H1 (cell line): Measurements from ENCODE around the gene PUSL1. TPM values are rescaled to one million over a fixed set of nuclear protein-coding genes. Genes with fewer than 3 reads are reported as not detected.

Source experiments
- CTCF ChIA-PET: fragments of 300-600 bp; sonication (Branson Sonifier 250); formaldehyde crosslinking; loops from one replicate; lab custom pipeline; 2021; ENCODE audit not compliant: partially characterized antibody; lab: Charles Lee
- POLR2A ChIA-PET: fragments of 300-600 bp; sonication (Branson Sonifier 250); formaldehyde crosslinking; loops from one replicate; lab custom pipeline; 2021; ENCODE audit warnings: inconsistent platforms; ENCODE audit not compliant: partially characterized antibody; lab: Charles Lee
- DNase-seq, 2 experiments: peaks; one replicate each; pipeline versions ENCODE4 v3.0.0 to v3.0.0-alpha.2; 2010 to 2022; ENCODE audit warnings: low spot score in 2 of 2, low read depth in 1 of 2, mixed read lengths in 1 of 2
- FAIRE-seq: peaks from 2 replicates; lab custom pipeline; 2011; peaks lifted over from hg19 to GRCh38; lab: Jason Lieb, UNC
- H2AFZ ChIP-seq: 2 replicates; pipeline ENCODE4 v1.8.1; 2012; ENCODE audit warnings: low read length, inconsistent platforms
- H2AK5ac ChIP-seq: 2 replicates; pipeline ENCODE4 v1.6.1; 2013; ENCODE audit warnings: low read depth, low read length
- H2BK120ac ChIP-seq: replicated peaks from 2 replicates; pipeline ENCODE3; 2013; ENCODE audit warnings: low read depth, low read length, inconsistent platforms
- H2BK12ac ChIP-seq: 2 replicates; pipeline ENCODE4 v1.6.1; 2013; ENCODE audit warnings: low read depth, low read length
- H2BK15ac ChIP-seq: 2 replicates; pipeline ENCODE4 v1.6.1; 2013; ENCODE audit warnings: low read length
- H2BK20ac ChIP-seq: 2 replicates; pipeline ENCODE4 v1.6.1; 2013; ENCODE audit warnings: low read length
- H2BK5ac ChIP-seq: 2 replicates; pipeline ENCODE4 v1.6.1; 2013; ENCODE audit warnings: low read depth, low read length
- H3K14ac ChIP-seq: 2 replicates; pipeline ENCODE4 v1.6.1; 2013; ENCODE audit warnings: inconsistent platforms; ENCODE audit not compliant: insufficient read length
- H3K18ac ChIP-seq: 2 replicates; pipeline ENCODE4 v1.6.1; 2013; ENCODE audit warnings: low read length; ENCODE audit errors: extremely low read depth
- H3K23ac ChIP-seq: 2 replicates; pipeline ENCODE4 v1.6.1; 2013; ENCODE audit warnings: inconsistent platforms; ENCODE audit not compliant: insufficient read length
- H3K23me2 ChIP-seq: 2 replicates; pipeline ENCODE4 v1.6.1; 2013; ENCODE audit warnings: low read depth, low read length
- H3K27ac ChIP-seq: 2 replicates; pipeline ENCODE4 v1.6.1; 2011; ENCODE audit warnings: low read depth, low read length, inconsistent platforms
- H3K27me3 ChIP-seq, 4 experiments: replicated peaks in 1 of 4; 1 replicate in 1 of 4; 2 replicates in 3 of 4; pipeline versions ENCODE4 v1.6.1 to v1.8.1; 2011 to 2013; ENCODE audit warnings: low read length in 3 of 4, mild to moderate bottlenecking in 3 of 4, inconsistent platforms in 2 of 4, mixed read lengths in 2 of 4, moderate library complexity in 1 of 4; ENCODE audit not compliant: control insufficient read depth in 3 of 4, insufficient read depth in 3 of 4; ENCODE audit errors: extremely low read depth in 1 of 4
- H3K36me3 ChIP-seq, 4 experiments: 2 replicates each; pipeline versions ENCODE4 v1.6.1 to v1.8.1; 2011 to 2013; ENCODE audit warnings: mild to moderate bottlenecking in 4 of 4, low read length in 3 of 4, moderate library complexity in 2 of 4, control low read depth in 1 of 4, inconsistent platforms in 1 of 4; ENCODE audit not compliant: insufficient read depth in 4 of 4, control insufficient read depth in 2 of 4
- H3K4ac ChIP-seq: replicated peaks from 2 replicates; pipeline ENCODE3; 2013; ENCODE audit warnings: low read length, low read depth, mixed read lengths, inconsistent platforms; ENCODE audit not compliant: insufficient read length
- H3K4me1 ChIP-seq, 4 experiments: replicated peaks in 1 of 4; 1 replicate in 1 of 4; 2 replicates in 3 of 4; pipeline versions ENCODE4 v1.6.1 to v1.8.1; 2011 to 2013; ENCODE audit warnings: low read length in 3 of 4, inconsistent platforms in 2 of 4, mixed read lengths in 1 of 4; ENCODE audit not compliant: insufficient read depth in 4 of 4, control insufficient read depth in 3 of 4
- H3K4me2 ChIP-seq, 2 experiments: 2 replicates each; pipeline versions ENCODE4 v1.6.1 to v1.8.1; 2011 to 2013; ENCODE audit warnings: low read depth in 2 of 2, low read length in 2 of 2, control low read depth in 1 of 2, inconsistent platforms in 1 of 2, mild to moderate bottlenecking in 1 of 2; ENCODE audit not compliant: insufficient read depth in 1 of 2
- H3K4me3 ChIP-seq, 4 experiments: fragments of 200-600, 300-600 bp in 1 of 4; sonication (generic), shearing (Covaris generic), sonication (Bioruptor Twin) in 1 of 4; 2 replicates each; pipeline versions ENCODE4 v1.5.1 to v1.8.1; 2011 to 2016; ENCODE audit warnings: low read length in 4 of 4, low read depth in 3 of 4, control low read depth in 2 of 4, inconsistent platforms in 2 of 4, mild to moderate bottlenecking in 2 of 4, mixed read lengths in 1 of 4, moderate library complexity in 1 of 4; ENCODE audit not compliant: insufficient read depth in 2 of 4; ENCODE audit errors: extremely low read depth in 1 of 4
- H3K56ac ChIP-seq: replicated peaks from 2 replicates; pipeline ENCODE3; 2013; ENCODE audit warnings: low read depth, mild to moderate bottlenecking, mixed read lengths, low read length, inconsistent platforms; ENCODE audit not compliant: insufficient read length
- H3K79me1 ChIP-seq: 2 replicates; pipeline ENCODE4 v1.6.1; 2013; ENCODE audit warnings: low read depth, low read length, control low read depth
- H3K79me2 ChIP-seq, 2 experiments: 2 replicates each; pipeline versions ENCODE4 v1.6.1 to v1.8.1; 2012 to 2013; ENCODE audit warnings: low read length in 2 of 2, mild to moderate bottlenecking in 2 of 2, inconsistent platforms in 1 of 2; ENCODE audit not compliant: insufficient read depth in 2 of 2, control insufficient read depth in 1 of 2
- H3K9ac ChIP-seq, 4 experiments: replicated peaks in 1 of 4; 1 replicate in 1 of 4; 2 replicates in 3 of 4; pipeline versions ENCODE4 v1.6.1 to v1.8.1; 2011 to 2013; ENCODE audit warnings: low read depth in 3 of 4, low read length in 3 of 4, control low read depth in 2 of 4, mild to moderate bottlenecking in 2 of 4, moderate library complexity in 2 of 4, inconsistent platforms in 1 of 4; ENCODE audit errors: extremely low read depth in 1 of 4
- H3K9me3 ChIP-seq, 2 experiments: 2 replicates each; pipeline versions ENCODE4 v1.6.1 to v1.8.1; 2012 to 2013; ENCODE audit warnings: mild to moderate bottlenecking in 2 of 2, moderate library complexity in 2 of 2, control low read depth in 1 of 2, inconsistent platforms in 1 of 2, low read depth in 1 of 2, low read length in 1 of 2, mixed read lengths in 1 of 2; ENCODE audit not compliant: insufficient read depth in 2 of 2
- H4K20me1 ChIP-seq, 2 experiments: replicated peaks in 1 of 2; 2 replicates each; pipeline versions ENCODE3 to v1.8.1; 2011 to 2013; ENCODE audit warnings: inconsistent platforms in 2 of 2, low read length in 2 of 2, mild to moderate bottlenecking in 1 of 2; ENCODE audit not compliant: insufficient read depth in 2 of 2, control insufficient read depth in 1 of 2
- H4K5ac ChIP-seq: 2 replicates; pipeline ENCODE4 v1.6.1; 2013; ENCODE audit warnings: low read length, low read depth, mixed read lengths, inconsistent platforms; ENCODE audit not compliant: insufficient read length
- H4K8ac ChIP-seq: 2 replicates; pipeline ENCODE4 v1.8.0; 2013; ENCODE audit warnings: mild to moderate bottlenecking, moderate library complexity, low read length, inconsistent platforms; ENCODE audit not compliant: insufficient read depth; ENCODE audit errors: extremely low read depth
- H4K91ac ChIP-seq: replicated peaks from 2 replicates; pipeline ENCODE3; 2013; ENCODE audit warnings: low read length, mixed read lengths, inconsistent platforms; ENCODE audit not compliant: insufficient read length
- CEBPB ChIP-seq: IDR thresholded peaks from 2 replicates; pipeline ENCODE4 v1.6.1; 2012; ENCODE audit warnings: low read depth, low read length
- FOSL1 ChIP-seq: IDR thresholded peaks from 2 replicates; pipeline ENCODE4 v1.6.1; 2011; ENCODE audit warnings: mild to moderate bottlenecking, low read depth, low read length, moderate library complexity; ENCODE audit not compliant: insufficient read depth
- NANOG ChIP-seq: IDR thresholded peaks from 2 replicates; pipeline ENCODE4 v1.6.1; 2011; ENCODE audit warnings: low read length, low read depth, mild to moderate bottlenecking, inconsistent platforms; ENCODE audit not compliant: insufficient read depth, poor library complexity, severe bottlenecking
- RAD21 ChIP-seq, 2 experiments: IDR thresholded peaks in 1 of 2; conservative IDR thresholded peaks in 1 of 2; 2 replicates each; pipeline ENCODE4 v1.6.1; 2011; ENCODE audit warnings: low read depth in 2 of 2, low read length in 2 of 2, improper control_type of control experiment in 1 of 2, inconsistent platforms in 1 of 2, mild to moderate bottlenecking in 1 of 2, moderate library complexity in 1 of 2
- RXRA ChIP-seq: IDR thresholded peaks from 2 replicates; pipeline ENCODE4 v1.6.1; 2011; ENCODE audit warnings: low read depth, mild to moderate bottlenecking, low read length, moderate library complexity; ENCODE audit not compliant: insufficient read depth
- SUZ12 ChIP-seq: fragments of 200-600 bp; sonication (generic); IDR thresholded peaks from 2 replicates; pipeline ENCODE4 v1.6.1; 2012; ENCODE audit warnings: mild to moderate bottlenecking, inconsistent platforms, low read length, moderate library complexity, mixed read lengths
- TEAD4 ChIP-seq: IDR thresholded peaks from 2 replicates; pipeline ENCODE4 v1.6.1; 2012; ENCODE audit warnings: low read depth, low read length, inconsistent platforms, mixed read lengths
- ZNF274 ChIP-seq: IDR thresholded peaks from 2 replicates; pipeline ENCODE4 v1.7.0; 2012; ENCODE audit warnings: low read length, borderline replicate concordance; ENCODE audit errors: extremely low read depth
- WGBS, 2 experiments: shearing (Covaris generic) in 1 of 2; methylation state at CpG; one replicate each; pipeline versions ENCODE4 v1.1.6 to v1.1.7; 2013 to 2015; ENCODE audit warnings: low lambda C conversion rate in 2 of 2, mixed read lengths in 2 of 2, inconsistent platforms in 1 of 2, low coverage in 1 of 2, missing lambda C conversion rate in 1 of 2; ENCODE audit not compliant: insufficient replicate concordance in 2 of 2, insufficient coverage in 1 of 2, insufficient read length in 1 of 2; ENCODE audit errors: extremely low coverage in 1 of 2, missing lambda C conversion rate in 1 of 2; 5-methylcytosine and 5-hydroxymethylcytosine counted together
- polyA plus RNA-seq, 7 experiments: library from polyadenylated mRNA; depleted of rRNA in 3 of 7; stranded (reverse) in 5 of 7; unstranded in 2 of 7; fragments of >200 nt in 5 of 7; fragments of 200-250 nt in 2 of 7; gene quantifications; 1 replicate in 5 of 7; 2 replicates in 1 of 7; 4 replicates in 1 of 7; pipeline versions ENCODE4 v1.2.1 to v1.2.3, GENCODE V29; 2011 to 2013; ENCODE audit warnings: missing spikeins in 2 of 7, mixed read lengths in 2 of 7
- total RNA-seq: library from RNA; stranded (reverse); fragmentation: NEBNext Ultra II Directional; extraction: Animal tissue kit (Norgen Biotek cat#: 25700); gene quantifications from 2 replicates; pipeline ENCODE4 v1.2.1, GENCODE V29; 2021
- TF ChIP-seq, protein P1 (sequence below): IDR thresholded peaks from 2 replicates; pipeline ENCODE4 v1.6.1; 2012; ENCODE audit warnings: inconsistent platforms
- TF ChIP-seq, protein P2 (sequence below): IDR thresholded peaks from 2 replicates; pipeline ENCODE4 v1.6.1; 2012; ENCODE audit warnings: low read length, inconsistent platforms

The PUSL1 gene
- total and polyA plus RNA-seq, 2 of the 8 experiments (the other 6 are each of a cell fraction or from before 2014, with no cell fraction given): 38.8 to 87.4 TPM

DNA sequence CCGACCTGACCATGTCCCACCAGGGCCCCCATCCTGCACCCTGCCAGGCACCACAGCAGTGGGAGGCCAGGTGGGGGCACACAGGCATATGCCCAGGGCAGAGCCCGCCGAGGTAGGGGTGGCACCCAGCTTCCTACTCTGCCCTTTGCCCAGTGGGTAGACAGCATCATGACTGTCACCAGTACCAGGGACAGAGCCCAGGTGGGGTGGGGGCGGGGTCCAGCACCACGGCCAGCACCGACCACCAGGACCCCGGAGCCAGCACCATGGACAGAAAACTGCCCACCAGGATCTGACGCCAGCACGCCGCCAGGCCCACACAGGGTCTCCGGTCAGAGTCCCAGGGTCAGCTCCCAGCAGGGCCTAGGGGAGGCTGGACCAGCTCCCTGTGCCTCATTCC is 26.4 kb downstream of the PUSL1 start:
- peaks cover 0 to 1% of the 10 kb centered on the region in 2 experiments; a peak in 2 of 4 replicates for H3K9me3 ChIP-seq
- no peak overlapping the region for H3K27ac ChIP-seq
- no peak overlapping the region for H3K4me3 ChIP-seq
- no peaks in the 10 kb centered on the region; a peak in 2 of 7 replicates for H3K4me1 ChIP-seq
- H2BK120ac ChIP-seq: no peak overlapping the region
- H3K4ac ChIP-seq: no peak overlapping the region
- peaks cover 4% of the 10 kb centered on the region; the same call in 1 of the 2 replicates for H3K79me1 ChIP-seq
- FAIRE-seq (no peak), DNase-seq (peak in 1 of 2 experiments; percentile 87)
- no peak overlapping the region for H2AK5ac ChIP-seq
- WGBS, 2 experiments: 82% methylated on average over 11 of the region's 11 CpGs; no CpG with 5 or more reads in 1 of the 2 experiments
- no peak overlapping the region for H3K56ac ChIP-seq
- H3K27me3 ChIP-seq: no peaks in the 10 kb centered on the region; a peak in 1 of 7 replicates
- H3K4me2 ChIP-seq: no peak overlapping the region
- no peak overlapping the region for H2BK12ac ChIP-seq
- H2BK5ac ChIP-seq: no peak overlapping the region
- POLR2A ChIA-PET: interaction anchor here (0.8 to 9.0 kb wide), 17 partner anchors 9 to 99 kb away, joined by 3 to 134 read pairs (median 5); partner anchors contain the start of genes AURKAIP1, CCNL2 and DVL1
- no peak overlapping the region for H3K9ac ChIP-seq
- no peak overlapping the region for H3K18ac ChIP-seq
- H3K14ac ChIP-seq: no peak overlapping the region
- no peak overlapping the region for H4K5ac ChIP-seq
- no peak overlapping the region for H3K23ac ChIP-seq
- peaks cover 10 to 28% of the 10 kb centered on the region in 2 experiments for H4K20me1 ChIP-seq
- H3K36me3 ChIP-seq: peaks cover 0 to 24% (median 6%) of the 10 kb centered on the region in 4 experiments; a peak in 5 of 8 replicates
- H2BK15ac ChIP-seq: no peak overlapping the region
- CTCF ChIA-PET: interaction anchor here (0.6 to 3.2 kb wide), 8 partner anchors 10 to 928 kb away, joined by 3 to 13 read pairs (median 4); no protein-coding TSS in a partner anchor
- no peak overlapping the region for H2AFZ ChIP-seq
- H2BK20ac ChIP-seq: no peak overlapping the region
- no peak overlapping the region for H4K8ac ChIP-seq
- H4K91ac ChIP-seq: no peak overlapping the region
- peaks cover 2% of the 10 kb centered on the region; the same call in 1 of the 2 replicates for H3K23me2 ChIP-seq
- H3K79me2 ChIP-seq: no peaks in the 10 kb centered on the region
- TF ChIP-seq RXRA (no peak), TEAD4 (no peak), RAD21 (IDR thresholded peaks at IDR 0.05 in 1 of 2, conservative IDR thresholded peaks at IDR 0.05 in 1 of 2; ENCODE audit: low read depth in 2 of 2, low read length in 2 of 2) (peak in 1 of 2 experiments; percentile 25; a peak in 1 of 4 replicates), NANOG (peak; percentile 35), CEBPB (no peak), SUZ12 (no peak), ZNF274 (no peak), FOSL1 (no peak)
- TF ChIP-seq, protein P1, sequence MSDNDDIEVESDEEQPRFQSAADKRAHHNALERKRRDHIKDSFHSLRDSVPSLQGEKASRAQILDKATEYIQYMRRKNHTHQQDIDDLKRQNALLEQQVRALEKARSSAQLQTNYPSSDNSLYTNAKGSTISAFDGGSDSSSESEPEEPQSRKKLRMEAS: peak; percentile 91
- TF ChIP-seq, protein P2, sequence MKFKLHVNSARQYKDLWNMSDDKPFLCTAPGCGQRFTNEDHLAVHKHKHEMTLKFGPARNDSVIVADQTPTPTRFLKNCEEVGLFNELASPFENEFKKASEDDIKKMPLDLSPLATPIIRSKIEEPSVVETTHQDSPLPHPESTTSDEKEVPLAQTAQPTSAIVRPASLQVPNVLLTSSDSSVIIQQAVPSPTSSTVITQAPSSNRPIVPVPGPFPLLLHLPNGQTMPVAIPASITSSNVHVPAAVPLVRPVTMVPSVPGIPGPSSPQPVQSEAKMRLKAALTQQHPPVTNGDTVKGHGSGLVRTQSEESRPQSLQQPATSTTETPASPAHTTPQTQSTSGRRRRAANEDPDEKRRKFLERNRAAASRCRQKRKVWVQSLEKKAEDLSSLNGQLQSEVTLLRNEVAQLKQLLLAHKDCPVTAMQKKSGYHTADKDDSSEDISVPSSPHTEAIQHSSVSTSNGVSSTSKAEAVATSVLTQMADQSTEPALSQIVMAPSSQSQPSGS: peak; percentile 86; the same call in 1 of the 2 replicates
